HEK293T (cell line): ENCODE data around the gene IKBKE.

ENCODE experiments used
- CTCF ChIA-PET: fragments of 350-600 bp; formaldehyde crosslinking; extraction: SDS; loops from one replicate; lab custom pipeline; 2021; ENCODE audit warnings: antibody characterized with exemption, inconsistent platforms; lab: Yijun Ruan, JAX
- POLR2A ChIA-PET: fragments of 350-600 bp; formaldehyde crosslinking; extraction: SDS; loops from one replicate; lab custom pipeline; 2020; ENCODE audit warnings: antibody characterized with exemption, inconsistent platforms; lab: Yijun Ruan, JAX
- DNase-seq: peaks from one replicate; pipeline ENCODE4 v3.0.0; 2012; ENCODE audit warnings: mixed read lengths; ENCODE audit errors: extremely low spot score
- ARNT ChIP-seq: fragments of 450-650 bp; IDR thresholded peaks from 2 replicates; pipeline ENCODE4 v1.6.1; 2017; ENCODE audit warnings: mild to moderate bottlenecking
- BHLHE40 ChIP-seq: fragments of 450-650 bp; IDR thresholded peaks from 2 replicates; pipeline ENCODE4 v1.6.1; 2016; ENCODE audit warnings: mild to moderate bottlenecking, moderate library complexity, borderline replicate concordance
- CTBP1 ChIP-seq: fragments of 450-650 bp; IDR thresholded peaks from 2 replicates; pipeline ENCODE4 v1.6.1; 2016; ENCODE audit warnings: borderline replicate concordance
- ELF4 ChIP-seq: fragments of 450-650 bp; IDR thresholded peaks from 2 replicates; pipeline ENCODE4 v1.6.1; 2017; ENCODE audit warnings: antibody characterized with exemption
- FOXA1 ChIP-seq: fragments of 450-650 bp; IDR thresholded peaks from 2 replicates; pipeline ENCODE4 v1.6.1; 2016; ENCODE audit warnings: mild to moderate bottlenecking
- FOXK2 ChIP-seq: fragments of 450-650 bp; IDR thresholded peaks from 2 replicates; pipeline ENCODE4 v1.6.1; 2016; ENCODE audit warnings: mild to moderate bottlenecking
- FOXM1 ChIP-seq: fragments of 450-650 bp; IDR thresholded peaks from 2 replicates; pipeline ENCODE4 v1.6.1; 2017; ENCODE audit warnings: mild to moderate bottlenecking, borderline replicate concordance
- HDGF ChIP-seq: fragments of 450-650 bp; IDR thresholded peaks from 2 replicates; pipeline ENCODE4 v1.6.1; 2017; ENCODE audit warnings: antibody characterized with exemption, borderline replicate concordance
- L3MBTL2 ChIP-seq: fragments of 450-650 bp; conservative IDR thresholded peaks from 2 replicates; pipeline ENCODE4 v1.6.1; 2016; ENCODE audit warnings: mild to moderate bottlenecking
- LEF1 ChIP-seq: fragments of 450-650 bp; IDR thresholded peaks from 2 replicates; pipeline ENCODE4 v1.6.1; 2017; ENCODE audit warnings: mild to moderate bottlenecking, borderline replicate concordance
- NFRKB ChIP-seq: fragments of 450-650 bp; IDR thresholded peaks from 2 replicates; pipeline ENCODE4 v1.6.1; 2016; ENCODE audit warnings: mild to moderate bottlenecking, moderate library complexity
- SP1 ChIP-seq: fragments of 450-650 bp; IDR thresholded peaks from 2 replicates; pipeline ENCODE4 v1.6.1; 2017
- SUZ12 ChIP-seq: fragments of 450-650 bp; IDR thresholded peaks from 2 replicates; pipeline ENCODE4 v1.6.1; 2016; ENCODE audit warnings: mild to moderate bottlenecking
- TARDBP ChIP-seq: fragments of 450-650 bp; IDR thresholded peaks from 2 replicates; pipeline ENCODE4 v1.6.1; 2016
- ZNF384 ChIP-seq: fragments of 450-650 bp; IDR thresholded peaks from 2 replicates; pipeline ENCODE4 v1.6.1; 2016
- TF ChIP-seq, protein P1 (sequence below): fragments of 450-650 bp; IDR thresholded peaks from 2 replicates; pipeline ENCODE4 v1.6.1; 2016

Gene IKBKE

DNA sequence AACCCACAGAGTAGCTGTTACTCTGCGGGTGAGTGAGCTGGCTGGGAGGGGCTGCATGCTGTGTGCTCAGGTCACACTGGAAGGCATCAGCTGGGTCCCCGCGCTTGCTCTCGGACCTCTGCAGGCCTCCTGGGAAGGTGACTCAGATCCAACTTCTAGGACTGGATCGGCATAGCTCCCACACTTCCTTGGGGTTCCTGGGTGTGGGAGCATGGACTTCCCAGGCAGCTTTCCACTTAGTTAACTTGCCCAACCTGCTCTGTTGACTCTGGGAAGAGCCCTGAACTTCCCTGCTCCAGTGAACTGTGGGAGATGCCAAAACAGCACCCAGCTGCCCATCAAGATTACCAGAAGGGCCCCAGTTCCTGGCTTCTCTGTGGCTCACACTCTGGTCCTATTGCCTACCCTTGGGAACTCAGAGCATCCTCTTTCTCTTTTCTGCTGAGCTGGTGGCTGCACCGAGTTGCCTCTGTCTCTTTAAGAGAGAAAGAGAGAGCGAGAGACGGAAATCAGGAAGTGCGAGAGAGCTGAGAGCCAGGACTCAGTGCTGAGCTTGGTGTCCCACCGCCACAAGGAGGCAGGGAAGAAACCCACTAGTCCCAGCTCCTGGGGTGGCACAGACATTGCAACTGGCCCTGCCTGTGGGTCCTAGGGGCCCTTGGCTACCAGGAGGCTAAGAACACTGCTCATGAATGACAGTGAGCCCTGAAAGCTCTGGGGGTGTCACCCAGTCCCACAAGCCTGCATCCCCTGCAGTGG, at the start of gene IKBKE:
Gene IKBKE (plus strand): TSS at position 544 of the 759 bp plus-strand sequence. CDS start 2,752 bp downstream, outside the sequence.
- no peak for TF ChIP-seq FOXA1
- no peak for TF ChIP-seq HDGF
- no peak for TF ChIP-seq L3MBTL2
- no peak for TF ChIP-seq SUZ12
- TF ChIP-seq, protein P1, sequence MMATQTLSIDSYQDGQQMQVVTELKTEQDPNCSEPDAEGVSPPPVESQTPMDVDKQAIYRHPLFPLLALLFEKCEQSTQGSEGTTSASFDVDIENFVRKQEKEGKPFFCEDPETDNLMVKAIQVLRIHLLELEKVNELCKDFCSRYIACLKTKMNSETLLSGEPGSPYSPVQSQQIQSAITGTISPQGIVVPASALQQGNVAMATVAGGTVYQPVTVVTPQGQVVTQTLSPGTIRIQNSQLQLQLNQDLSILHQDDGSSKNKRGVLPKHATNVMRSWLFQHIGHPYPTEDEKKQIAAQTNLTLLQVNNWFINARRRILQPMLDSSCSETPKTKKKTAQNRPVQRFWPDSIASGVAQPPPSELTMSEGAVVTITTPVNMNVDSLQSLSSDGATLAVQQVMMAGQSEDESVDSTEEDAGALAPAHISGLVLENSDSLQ = no peak
- TF ChIP-seq FOXK2 = no peak
- no peak for TF ChIP-seq BHLHE40
- no peak for TF ChIP-seq ELF4
- TF ChIP-seq ZNF384 = no peak
- no peak for TF ChIP-seq NFRKB
- TF ChIP-seq LEF1 = no peak
- no peak for TF ChIP-seq FOXM1
- TF ChIP-seq TARDBP = no peak
- no peak for TF ChIP-seq ARNT
- no peak for TF ChIP-seq SP1
- no peak for TF ChIP-seq CTBP1
- CTCF ChIA-PET = interaction anchor here (0.5 to 2.8 kb wide), 6 partner anchors 9 to 164 kb away, joined by 3 to 16 read pairs (median 4); no protein-coding TSS in a partner anchor
- peak; percentile 57 for DNase-seq
- POLR2A ChIA-PET = no interaction called here

DNA sequence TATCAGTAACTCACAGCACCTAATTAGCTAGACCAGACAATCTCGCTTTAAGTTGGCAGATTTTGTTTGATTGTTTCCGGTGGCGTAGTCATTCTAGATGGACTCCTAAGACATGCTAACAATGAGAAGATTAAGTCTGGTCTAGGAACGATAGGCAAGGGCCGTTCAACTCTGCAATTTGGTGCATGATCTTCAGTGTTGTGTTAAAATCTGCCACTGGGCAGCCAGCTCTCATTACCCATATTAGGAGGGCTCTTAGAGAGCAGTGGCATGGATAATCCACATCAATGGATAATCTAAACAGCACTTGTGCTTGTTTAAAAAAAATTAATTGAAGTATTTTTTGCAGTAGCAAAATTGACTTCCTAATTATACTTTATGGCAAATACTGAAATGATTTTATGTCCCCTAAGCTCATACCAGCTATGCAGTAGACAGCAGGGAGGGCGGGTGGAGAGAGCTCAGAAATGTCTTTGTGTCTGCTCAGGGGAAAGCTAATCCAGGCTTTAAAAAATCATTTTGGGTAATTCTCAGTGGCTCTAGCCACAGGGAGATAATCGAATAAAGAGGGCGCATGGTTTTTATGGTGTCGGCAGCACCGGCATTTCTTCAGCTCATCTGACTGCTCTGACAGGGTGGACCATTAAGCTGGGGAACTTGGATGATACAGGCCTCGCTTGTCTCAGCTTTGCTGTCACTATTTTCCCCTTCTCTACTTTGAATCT, 48.5 kb upstream of the IKBKE start:
- POLR2A ChIA-PET = no interaction called here
- CTCF ChIA-PET = no interaction called here
- DNase-seq = no peak
- TF ChIP-seq LEF1 (no peak), NFRKB (no peak), ARNT (no peak), SP1 (no peak), BHLHE40 (no peak), ELF4 (no peak), CTBP1 (no peak), FOXK2 (no peak), FOXM1 (no peak), SUZ12 (no peak), HDGF (no peak), FOXA1 (no peak), L3MBTL2 (no peak)
- TF ChIP-seq, protein P1 = no peak

DNA sequence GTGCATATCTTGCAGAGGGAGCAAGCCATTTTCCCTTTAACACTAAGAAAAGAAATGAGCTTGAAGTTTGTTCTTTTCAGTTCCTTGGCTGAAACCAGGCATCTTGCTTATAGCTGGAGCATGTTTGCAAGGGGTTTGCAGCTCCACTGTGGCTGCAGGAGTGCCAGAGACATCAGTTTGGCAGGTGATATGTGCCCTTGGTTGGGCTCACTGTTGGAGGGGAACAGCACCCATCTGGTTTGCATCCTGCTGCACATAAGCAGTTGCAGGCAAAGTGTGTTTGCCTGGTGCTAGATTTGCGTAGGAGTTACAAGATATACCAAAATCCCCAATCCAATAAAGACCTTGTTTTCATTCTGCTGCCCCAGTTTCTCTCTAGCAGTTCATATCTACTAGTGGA, 47.8 kb upstream of the IKBKE start:
- DNase-seq = no peak
- CTCF ChIA-PET = no interaction called here
- no peak for TF ChIP-seq BHLHE40
- TF ChIP-seq, protein P1 = no peak
- no peak for TF ChIP-seq FOXM1
- TF ChIP-seq SP1 = no peak
- TF ChIP-seq HDGF = no peak
- TF ChIP-seq ZNF384 = no peak
- TF ChIP-seq TARDBP = no peak
- TF ChIP-seq ARNT = no peak
- no peak for TF ChIP-seq L3MBTL2
- no peak for TF ChIP-seq FOXK2
- POLR2A ChIA-PET = no interaction called here

DNA sequence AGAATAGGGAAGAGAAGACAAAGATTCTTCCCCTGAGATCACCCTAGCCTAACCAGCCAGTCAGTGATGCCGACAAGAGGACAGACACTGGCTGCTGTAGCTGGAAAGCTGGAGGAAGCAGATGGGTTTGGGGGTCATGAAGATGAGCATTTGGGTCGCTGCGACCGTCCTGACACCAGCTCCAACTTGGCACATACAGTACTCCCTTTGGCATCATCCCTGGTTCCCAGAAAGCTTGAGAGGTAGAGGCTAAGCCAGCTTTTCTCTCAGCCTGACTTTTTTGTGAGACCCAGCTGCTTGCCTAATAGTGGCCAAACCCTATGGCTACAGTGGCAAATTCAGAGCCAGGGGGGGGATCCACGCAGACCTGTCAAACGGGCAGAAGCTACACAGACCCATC, 43.0 kb upstream of the IKBKE start:
- no peak for DNase-seq
- CTCF ChIA-PET = no interaction called here
- POLR2A ChIA-PET = interaction anchor here (0.9 kb wide), 1 partner anchor 28 kb away, joined by 3 read pairs; no protein-coding TSS in a partner anchor
- TF ChIP-seq CTBP1 (no peak), BHLHE40 (no peak)
- TF ChIP-seq, protein P1 = no peak

DNA sequence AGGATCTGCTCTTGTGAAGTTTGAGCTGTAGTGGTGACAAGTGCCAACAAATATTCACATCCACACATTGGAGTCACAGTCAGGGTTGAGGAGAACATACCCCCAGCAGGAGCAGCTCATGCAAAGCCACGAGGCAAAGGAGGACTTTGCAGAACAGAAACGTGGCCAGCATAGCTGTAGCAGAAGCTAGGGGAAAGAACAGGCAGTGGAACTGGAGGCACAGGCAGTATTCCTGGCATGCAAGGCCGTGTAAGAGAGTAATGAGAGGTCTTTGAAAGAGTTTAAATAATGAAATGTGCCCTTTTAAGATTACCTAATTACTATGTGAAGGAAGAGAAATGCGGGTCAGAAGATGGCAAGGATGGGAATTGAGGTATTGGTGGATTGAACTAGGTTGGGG, 40.9 kb upstream of the IKBKE start:
- ChIA-PET POLR2A (no interaction called here), CTCF (no interaction called here)
- TF ChIP-seq FOXK2 (no peak), SP1 (no peak), BHLHE40 (no peak), HDGF (no peak), ZNF384 (no peak), LEF1 (no peak), NFRKB (no peak), CTBP1 (no peak), TARDBP (no peak), ARNT (no peak), ELF4 (no peak), L3MBTL2 (no peak), SUZ12 (no peak), FOXA1 (no peak), FOXM1 (no peak)
- TF ChIP-seq, protein P1 = no peak
- no peak for DNase-seq
